Panc1 (cell line): Measurements from ENCODE around the gene ASPM. TPM values are rescaled to one million over a fixed set of nuclear protein-coding genes. Genes with fewer than 3 reads are reported as not detected.

Source experiments
- total RNA-seq: library from RNA; stranded (reverse); gene quantifications from one replicate; pipeline ENCODE4 v1.2.1, GENCODE V29; 2021; ENCODE audit not compliant: unreplicated experiment

The ASPM gene
- total RNA-seq, 1 experiment from 2014 or later, result 26.9 TPM

Other genes with a start within 250 kb of the ASPM start
- gene CFHR2, start 202.9 kb downstream of the ASPM start, total RNA-seq, result not detected
- gene CFHR5, start 169.1 kb downstream of the ASPM start, total RNA-seq, result not detected
- not detected for gene F13B, start 79.4 kb downstream of the ASPM start, total RNA-seq
- 13.5 TPM for gene ZBTB41, start 54.6 kb upstream of the ASPM start, total RNA-seq
- gene CRB1, start 121.6 kb upstream of the ASPM start, total RNA-seq, result not detected